HepG2 (cell line): ENCODE results near the gene IPPK. TPM values are rescaled to one million over a fixed set of nuclear protein-coding genes. Genes with fewer than 3 reads are reported as not detected.

Experiments used
- AHDC1 ChIP-seq: sonication (generic); formaldehyde crosslinking; IDR thresholded peaks from 2 replicates; pipeline ENCODE4 v1.5.1; 2020; ENCODE audit warnings: mild to moderate bottlenecking, missing genetic modification reagents, borderline replicate concordance
- CHD4 ChIP-seq: fragments of 200-600 bp; sonication (generic); IDR thresholded peaks from 2 replicates; pipeline ENCODE4 v1.7.0; 2017; ENCODE audit warnings: mild to moderate bottlenecking, low read length, borderline replicate concordance
- ERF ChIP-seq: IDR thresholded peaks from 2 replicates; pipeline ENCODE4 v1.6.1; 2018; ENCODE audit warnings: missing biosample characterization, missing genetic modification reagents
- FOXK1 ChIP-seq: sonication (generic); formaldehyde crosslinking; IDR thresholded peaks from 2 replicates; pipeline ENCODE4 v1.4.0; 2020; ENCODE audit warnings: low read depth, missing genetic modification reagents, borderline replicate concordance
- MAZ ChIP-seq, 2 experiments: sonication (generic) in 1 of 2; formaldehyde crosslinking in 1 of 2; IDR thresholded peaks; 2 replicates each; pipeline versions ENCODE4 v1.5.0 to v1.6.1; 2012 to 2020; ENCODE audit warnings: low read depth in 2 of 2, mild to moderate bottlenecking in 2 of 2, borderline replicate concordance in 1 of 2, improper control_type of control experiment in 1 of 2, low read length in 1 of 2, missing genetic modification reagents in 1 of 2, moderate library complexity in 1 of 2
- MEIS1 ChIP-seq: sonication (generic); formaldehyde crosslinking; IDR thresholded peaks from 2 replicates; pipeline ENCODE4 v1.9.0; 2021; ENCODE audit warnings: mild to moderate bottlenecking, missing genetic modification reagents, moderate library complexity, borderline replicate concordance
- PAXIP1 ChIP-seq: sonication (generic); formaldehyde crosslinking; conservative IDR thresholded peaks from 2 replicates; pipeline ENCODE4 v1.4.0; 2020; ENCODE audit warnings: mild to moderate bottlenecking, missing genetic modification reagents, moderate library complexity
- POLR2G ChIP-seq: fragments of 200-400 bp; formaldehyde crosslinking; IDR thresholded peaks from 2 replicates; pipeline ENCODE4 v1.6.1; 2018; ENCODE audit warnings: mild to moderate bottlenecking, low read depth, low read length, moderate library complexity
- SUZ12 ChIP-seq: fragments of 150-350 bp; IDR thresholded peaks from 2 replicates; pipeline ENCODE4 v1.6.1; 2014; ENCODE audit warnings: low read depth, low read length
- THRA ChIP-seq: sonication (generic); formaldehyde crosslinking; IDR thresholded peaks from 2 replicates; pipeline ENCODE4 v1.4.0; 2020; ENCODE audit warnings: missing genetic modification reagents, borderline replicate concordance
- ZFP37 ChIP-seq: sonication (generic); formaldehyde crosslinking; IDR thresholded peaks from 2 replicates; pipeline ENCODE4 v1.4.0; 2020; ENCODE audit warnings: missing genetic modification reagents, borderline replicate concordance
- ZMYM3 ChIP-seq: sonication (generic); formaldehyde crosslinking; IDR thresholded peaks from 2 replicates; pipeline ENCODE4 v1.5.1; 2020; ENCODE audit warnings: mild to moderate bottlenecking, missing genetic modification reagents
- ZNF101 ChIP-seq: sonication (generic); formaldehyde crosslinking; IDR thresholded peaks from 2 replicates; pipeline ENCODE4 v1.4.0; 2020; ENCODE audit warnings: mild to moderate bottlenecking, low read depth, missing genetic modification reagents, borderline replicate concordance
- ZNF354B ChIP-seq: sonication (generic); formaldehyde crosslinking; IDR thresholded peaks from 2 replicates; pipeline ENCODE4 v1.8.0; 2022; ENCODE audit warnings: mild to moderate bottlenecking, missing genetic modification reagents
- ZNF530 ChIP-seq: sonication (generic); formaldehyde crosslinking; IDR thresholded peaks from 2 replicates; pipeline ENCODE4 v1.5.0; 2020; ENCODE audit warnings: low read depth, mild to moderate bottlenecking, missing genetic modification reagents
- ZNF550 ChIP-seq: sonication (generic); formaldehyde crosslinking; IDR thresholded peaks from 2 replicates; pipeline ENCODE4 v1.4.0; 2020; ENCODE audit warnings: mild to moderate bottlenecking, missing genetic modification reagents, borderline replicate concordance
- ZNF556 ChIP-seq: sonication (generic); formaldehyde crosslinking; IDR thresholded peaks from 2 replicates; pipeline ENCODE4 v1.4.0; 2020; ENCODE audit warnings: mild to moderate bottlenecking, missing genetic modification reagents, borderline replicate concordance
- ZNF558 ChIP-seq: sonication (generic); formaldehyde crosslinking; IDR thresholded peaks from 2 replicates; pipeline ENCODE4 v1.9.0; 2022; ENCODE audit warnings: mild to moderate bottlenecking, missing genetic modification reagents, borderline replicate concordance
- polyA plus RNA-seq, 8 experiments: library from polyadenylated mRNA; depleted of rRNA in 3 of 8; stranded (reverse) in 7 of 8; unstranded in 1 of 8; fragments of >200 nt; fragmentation: Illumina TruSeq in 4 of 8; extraction: Trizol in 4 of 8; gene quantifications; 2 replicates each; pipeline versions ENCODE4 v1.2.1 to v1.2.3, GENCODE V29; 2011 to 2016; ENCODE audit warnings: low read depth in 4 of 8, missing spikeins in 1 of 8, mixed read lengths in 1 of 8; ENCODE audit not compliant: insufficient read depth in 1 of 8
- total RNA-seq, 5 experiments: library from RNA; depleted of rRNA; stranded (reverse); fragments of >200 nt; fragmentation: Illumina TruSeq; extraction: Trizol; gene quantifications; 2 replicates each; pipeline ENCODE4 v1.2.3, GENCODE V29; 2016; ENCODE audit warnings: low read depth in 1 of 5

IPPK gene
- total and polyA plus RNA-seq, 2 of the 13 experiments (the other 11 are each of a cell fraction or from before 2014, with no cell fraction given) = 9.9 to 14.1 TPM

GRCh38 chr9:92598382-92598781 is 71.5 kb downstream of the IPPK start (continued):
- TF ChIP-seq CHD4 (no peak), ZNF354B (CRISPR knock-in tag) (no peak), MAZ (IDR thresholded peaks at IDR 0.05; ENCODE audit: borderline replicate concordance, low read depth, low read length) (no peak), MAZ (CRISPR knock-in tag; IDR thresholded peaks at IDR 0.05; ENCODE audit: low read depth) (0 out of 2 replicates have a peak, but pooled peaks have one; percentile 30), MEIS1 (CRISPR knock-in tag) (no peak), ZNF101 (no peak), ZFP37 (no peak), SUZ12 (no peak), ERF (CRISPR knock-in tag) (no peak), ZNF556 (CRISPR knock-in tag) (no peak), ZMYM3 (peak; percentile 36; the same call in 1 of the 2 replicates), ZNF558 (no peak), PAXIP1 (CRISPR knock-in tag) (peak; percentile 44; the same call in 1 of the 2 replicates), ZNF530 (CRISPR knock-in tag) (no peak), ZNF550 (no peak), THRA (CRISPR knock-in tag) (no peak), AHDC1 (CRISPR knock-in tag) (no peak), POLR2G (no peak), FOXK1 (CRISPR knock-in tag) (no peak)
